Panc1 (cell line): Measurements from ENCODE around the gene CPNE9. TPM values are rescaled to one million over a fixed set of nuclear protein-coding genes. Genes with fewer than 3 reads are reported as not detected.

ENCODE experiments used
- ATAC-seq: fragments of 200-7000 bp; cut with Tn5 transposase; 2 replicates; pipeline ENCODE4 v1.9.1; 2020; ENCODE audit warnings: mild to moderate bottlenecking, moderate library complexity
- BruUV-seq: library from RNA; stranded (reverse); fragments of 400-500 nt; replicated peaks from 2 replicates; lab custom pipeline; 2021; lab: Mats Ljungman, UMichigan
- CTCF ChIA-PET: fragments of 300-600 bp; sonication (Branson Sonifier 250); formaldehyde crosslinking; loops from one replicate; lab custom pipeline; 2022; ENCODE audit warnings: antibody characterized with exemption; lab: Charles Lee
- POLR2A ChIA-PET: fragments of 300-600 bp; sonication (Branson Sonifier 250); formaldehyde crosslinking; loops from one replicate; lab custom pipeline; 2022; ENCODE audit warnings: antibody characterized with exemption; lab: Charles Lee
- DNase-seq: peaks from one replicate; pipeline ENCODE4 v3.0.0-alpha.2; 2010; ENCODE audit warnings: low read depth, low spot score
- H3K27ac ChIP-seq: 2 replicates; pipeline ENCODE4 v1.5.1; 2011; ENCODE audit warnings: mild to moderate bottlenecking, low read length, inconsistent platforms
- H3K27me3 ChIP-seq: fragments of 200-500 bp; sonication (Bioruptor generic); 2 replicates; pipeline ENCODE4 v1.6.0; 2014; ENCODE audit warnings: low read length, inconsistent platforms; ENCODE audit not compliant: control insufficient read depth, insufficient read depth
- H3K36me3 ChIP-seq: fragments of 200-500 bp; sonication (Bioruptor generic); 2 replicates; pipeline ENCODE4 v1.5.1; 2014; ENCODE audit warnings: inconsistent platforms, mild to moderate bottlenecking, low read length, moderate library complexity; ENCODE audit not compliant: control insufficient read depth, insufficient read depth
- H3K4me1 ChIP-seq: 2 replicates; pipeline ENCODE4 v1.5.1; 2011; ENCODE audit warnings: inconsistent platforms, mild to moderate bottlenecking, low read length, moderate library complexity; ENCODE audit not compliant: control insufficient read depth, insufficient read depth
- H3K4me3 ChIP-seq, 2 experiments: 2 replicates each; pipeline ENCODE4 v1.5.1; 2011 to 2012; ENCODE audit warnings: low read depth in 2 of 2, low read length in 2 of 2, mild to moderate bottlenecking in 2 of 2, inconsistent platforms in 1 of 2, moderate library complexity in 1 of 2
- H3K9me3 ChIP-seq: fragments of 200-500 bp; sonication (Bioruptor generic); 2 replicates; pipeline ENCODE4 v1.5.1; 2014; ENCODE audit warnings: low read depth, mild to moderate bottlenecking, inconsistent platforms, low read length, moderate library complexity; ENCODE audit not compliant: control insufficient read depth, insufficient read depth
- CTCF ChIP-seq: fragments of 450-650 bp; IDR thresholded peaks from 2 replicates; pipeline ENCODE4 v1.5.1; 2017; ENCODE audit warnings: mild to moderate bottlenecking
- POLR2AphosphoS5 ChIP-seq: IDR thresholded peaks from 2 replicates; pipeline ENCODE4 v1.6.1; 2012; ENCODE audit warnings: mild to moderate bottlenecking, low read depth, low read length, moderate library complexity
- REST ChIP-seq, 2 experiments: IDR thresholded peaks; 2 replicates each; pipeline ENCODE4 v1.6.1; 2011 to 2012; ENCODE audit warnings: low read depth in 2 of 2, control low read depth in 1 of 2, low read length in 1 of 2, mild to moderate bottlenecking in 1 of 2, moderate library complexity in 1 of 2; ENCODE audit not compliant: insufficient read depth in 1 of 2
- SIN3A ChIP-seq: IDR thresholded peaks from 2 replicates; pipeline ENCODE4 v1.6.1; 2012; ENCODE audit warnings: low read depth, mild to moderate bottlenecking, low read length, moderate library complexity, borderline replicate concordance; ENCODE audit not compliant: insufficient read depth
- TCF7L2 ChIP-seq: IDR thresholded peaks from 2 replicates; pipeline ENCODE4 v1.6.1; 2011; ENCODE audit warnings: mild to moderate bottlenecking, low read depth, low read length, inconsistent platforms
- in situ Hi-C: cut with HindIII; loops from 2 replicates; pipeline ENCODE4 v1.10.0; 2016; ENCODE audit warnings: low sequenced_read_pairs, low pct_unique_long_range_greater_than_20kb
- intact Hi-C: fragments of 100-400 bp; cut with micrococcal nuclease; formaldehyde crosslinking; loops from one replicate; pipeline ENCODE4 v1.10.0; 2022; ENCODE audit not compliant: unreplicated experiment
- total RNA-seq: library from RNA; stranded (reverse); gene quantifications from one replicate; pipeline ENCODE4 v1.2.1, GENCODE V29; 2021; ENCODE audit not compliant: unreplicated experiment

The CPNE9 gene
- total RNA-seq, 1 experiment from 2014 or later, result 0.13 TPM

GRCh38 chr3:9696480-9697220 lies 7.0 kb upstream of the CPNE9 start:
- Histone ChIP-seq H3K36me3 (peaks cover 2% of the 10 kb centered on the region; the same call in 1 of the 2 replicates), H3K4me3 (no peak overlapping the region), H3K27ac (no peak overlapping the region), H3K9me3 (no peaks in the 10 kb centered on the region), H3K4me1 (no peaks in the 10 kb centered on the region), H3K27me3 (no peaks in the 10 kb centered on the region)
- no peak for ATAC-seq
- intact Hi-C loops, result no loop called here
- BruUV-seq, result no TSS peak
- DNase-seq, result no peak
- POLR2A ChIA-PET, result interaction anchor here (0.6 kb wide), 1 partner anchor 30 kb away, joined by 3 read pairs; no protein-coding TSS in a partner anchor
- CTCF ChIA-PET, result no interaction called here
- in situ Hi-C loops, result no loop called here
- no peak for TF ChIP-seq SIN3A
- no peak for TF ChIP-seq REST (IDR thresholded peaks at IDR 0.05; ENCODE audit: insufficient read depth in 1 of 2, low read depth in 2 of 2, low read length in 1 of 2)
- TF ChIP-seq POLR2AphosphoS5, result no peak
- TF ChIP-seq TCF7L2, result no peak
- no peak for TF ChIP-seq CTCF

- H3K4me3 ChIP-seq, result no peak overlapping the region
- no peak overlapping the region for H3K27ac ChIP-seq
- no peaks in the 10 kb centered on the region for H3K9me3 ChIP-seq
- POLR2A ChIA-PET, result no interaction called here
- H3K36me3 ChIP-seq, result peaks cover 2% of the 10 kb centered on the region; the same call in 1 of the 2 replicates
- no peak for TF ChIP-seq CTCF
- no peak for TF ChIP-seq POLR2AphosphoS5
- TF ChIP-seq SIN3A, result no peak
- TF ChIP-seq TCF7L2, result no peak
- no peak for TF ChIP-seq REST (IDR thresholded peaks at IDR 0.05; ENCODE audit: insufficient read depth in 1 of 2, low read depth in 2 of 2, low read length in 1 of 2)
- in situ Hi-C loops, result no loop called here
- no peaks in the 10 kb centered on the region for H3K27me3 ChIP-seq
- DNase-seq, result no peak
- CTCF ChIA-PET, result no interaction called here
- BruUV-seq, result no TSS peak
- intact Hi-C loops, result no loop called here
- no peak for ATAC-seq
- no peaks in the 10 kb centered on the region for H3K4me1 ChIP-seq
Observed at GRCh38 chr3:9697892-9698291, 5.7 kb upstream of the CPNE9 start.
